Loucy (cell line): ENCODE data around the gene UNC45B.

ENCODE experiments used
- H2AFZ ChIP-seq: fragments of 200-600 bp; sonication (generic); 2 replicates; pipeline ENCODE4 v1.6.0; 2016; ENCODE audit warnings: antibody characterized with exemption, mild to moderate bottlenecking, low read length, moderate library complexity
- H3F3A ChIP-seq: fragments of 200-600 bp; 2 replicates; pipeline ENCODE4 v1.6.0; 2016; ENCODE audit warnings: antibody characterized with exemption, low read depth, mild to moderate bottlenecking
- H3K27me3 ChIP-seq: fragments of 200-600 bp; sonication (generic); 2 replicates; pipeline ENCODE4 v1.6.1; 2014; ENCODE audit warnings: low read length, mild to moderate bottlenecking; ENCODE audit not compliant: insufficient read depth, poor library complexity, severe bottlenecking
- H3K36me3 ChIP-seq: fragments of 200-600 bp; sonication (generic); 2 replicates; pipeline ENCODE4 v1.6.1; 2016; ENCODE audit warnings: low read length; ENCODE audit not compliant: insufficient read depth
- H3K4me1 ChIP-seq: fragments of 200-600 bp; sonication (generic); 2 replicates; pipeline ENCODE4 v1.5.1; 2014; ENCODE audit warnings: low read length, mild to moderate bottlenecking; ENCODE audit not compliant: insufficient read depth, poor library complexity, severe bottlenecking
- H3K4me2 ChIP-seq: fragments of 200-600 bp; sonication (generic); 2 replicates; pipeline ENCODE4 v1.6.0; 2014; ENCODE audit warnings: antibody characterized with exemption, low read length, low read depth, mild to moderate bottlenecking; ENCODE audit not compliant: poor library complexity, severe bottlenecking
- H3K4me3 ChIP-seq: fragments of 200-600 bp; sonication (generic); 2 replicates; pipeline ENCODE4 v1.5.1; 2014; ENCODE audit warnings: low read length, mild to moderate bottlenecking, mixed read lengths; ENCODE audit not compliant: poor library complexity, severe bottlenecking
- H3K79me2 ChIP-seq: fragments of 200-600 bp; sonication (generic); 2 replicates; pipeline ENCODE4 v1.6.1; 2014; ENCODE audit warnings: low read length; ENCODE audit not compliant: insufficient read depth
- H3K9ac ChIP-seq: fragments of 200-600 bp; sonication (generic); 2 replicates; pipeline ENCODE4 v1.6.0; 2014; ENCODE audit warnings: mild to moderate bottlenecking, low read depth, low read length, moderate library complexity; ENCODE audit not compliant: poor library complexity, severe bottlenecking
- H3K9me2 ChIP-seq: fragments of 200-600 bp; sonication (generic); replicated peaks from 2 replicates; pipeline ENCODE4 v1.6.1; 2016; ENCODE audit warnings: low read depth, low read length, mixed read lengths
- H3K9me3 ChIP-seq: fragments of 200-600 bp; sonication (generic); 2 replicates; pipeline ENCODE4 v1.6.1; 2014; ENCODE audit warnings: mild to moderate bottlenecking, antibody characterized with exemption, low read length, low read depth; ENCODE audit not compliant: insufficient read depth
- H4K20me1 ChIP-seq: fragments of 200-600 bp; sonication (generic); 2 replicates; pipeline ENCODE4 v1.6.0; 2014; ENCODE audit warnings: antibody characterized with exemption, low read length, mild to moderate bottlenecking; ENCODE audit not compliant: insufficient read depth, poor library complexity, severe bottlenecking
- CTCF ChIP-seq: fragments of 200-600 bp; sonication (generic); conservative IDR thresholded peaks from 2 replicates; pipeline ENCODE4 v1.5.1; 2014; ENCODE audit warnings: mild to moderate bottlenecking, antibody characterized with exemption, low read length
- EZH2phosphoT487 ChIP-seq: fragments of 200-600 bp; IDR thresholded peaks from 2 replicates; pipeline ENCODE4 v1.6.1; 2018; ENCODE audit warnings: antibody characterized with exemption, mild to moderate bottlenecking, moderate library complexity, borderline replicate concordance

Gene UNC45B

DNA sequence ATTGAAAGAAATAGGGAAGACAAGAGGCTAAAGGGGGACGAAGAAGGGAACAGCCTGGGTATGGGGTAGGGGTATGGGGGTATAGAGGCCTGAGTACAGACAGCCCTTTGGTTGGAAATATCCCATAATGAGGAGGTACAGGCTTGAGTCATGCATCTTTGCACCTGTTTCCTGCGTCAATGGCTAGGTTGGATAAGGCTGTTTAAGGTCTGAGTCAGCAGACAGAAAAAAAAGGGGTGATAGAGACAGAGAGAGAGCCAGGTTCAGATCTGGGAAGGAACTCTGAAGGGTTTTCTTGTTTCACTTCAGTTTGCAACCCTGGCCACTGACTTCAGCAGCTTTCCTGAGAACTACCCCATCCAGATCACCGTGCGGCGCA, 17.7 kb upstream of the UNC45B start:
- Histone ChIP-seq H3F3A (no peaks in the 10 kb centered on the region), H3K79me2 (no peaks in the 10 kb centered on the region), H3K36me3 (peaks cover 41% of the 10 kb centered on the region; the same call in 1 of the 2 replicates), H3K4me3 (no peak overlapping the region), H2AFZ (no peak overlapping the region), H3K4me1 (no peaks in the 10 kb centered on the region), H3K9me3 (no peaks in the 10 kb centered on the region), H3K9ac (no peak overlapping the region), H3K9me2 (no peaks in the 10 kb centered on the region), H3K4me2 (no peak overlapping the region), H3K27me3 (no peaks in the 10 kb centered on the region), H4K20me1 (peaks cover 3% of the 10 kb centered on the region)
- TF ChIP-seq CTCF (no peak), EZH2phosphoT487 (no peak)

- H3K9ac ChIP-seq = no peak overlapping the region
- H3K4me2 ChIP-seq = no peak overlapping the region
- H3K27me3 ChIP-seq = no peaks in the 10 kb centered on the region
- no peak overlapping the region for H2AFZ ChIP-seq
- H3K9me3 ChIP-seq = no peaks in the 10 kb centered on the region
- H3K79me2 ChIP-seq = no peaks in the 10 kb centered on the region
- H4K20me1 ChIP-seq = peaks cover 3% of the 10 kb centered on the region
- H3F3A ChIP-seq = no peaks in the 10 kb centered on the region
- H3K4me3 ChIP-seq = no peak overlapping the region
- H3K4me1 ChIP-seq = no peaks in the 10 kb centered on the region
- H3K36me3 ChIP-seq = peaks cover 45% of the 10 kb centered on the region; the same call in 1 of the 2 replicates
- H3K9me2 ChIP-seq = no peaks in the 10 kb centered on the region
- no peak for TF ChIP-seq EZH2phosphoT487
- no peak for TF ChIP-seq CTCF
Measured at GRCh38 chr17:35130392-35130791, 17.2 kb upstream of the UNC45B start.

DNA sequence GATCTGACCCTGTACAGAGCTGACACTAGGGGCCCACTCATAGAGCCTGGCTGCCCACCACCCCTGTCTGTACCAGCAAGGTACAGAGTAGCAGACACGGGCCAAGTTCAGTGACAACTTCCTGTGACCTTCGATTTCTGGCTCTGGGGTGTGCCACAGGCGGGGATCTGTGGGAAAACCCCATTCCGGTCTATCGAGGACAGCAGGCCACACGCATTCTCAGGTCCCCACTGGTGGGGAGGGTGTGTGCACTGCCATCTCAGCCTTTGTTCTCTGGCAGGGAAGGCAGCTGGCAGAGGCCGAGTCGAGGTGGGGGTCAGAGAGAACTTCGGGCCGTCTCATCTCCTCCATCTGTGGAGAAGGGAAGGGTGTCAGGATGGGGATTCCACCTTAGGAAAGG, 15.5 kb upstream of the UNC45B start:
- Histone ChIP-seq H3K4me1 (no peaks in the 10 kb centered on the region), H3K36me3 (peaks cover 62% of the 10 kb centered on the region; the same call in 1 of the 2 replicates), H3K9me2 (no peaks in the 10 kb centered on the region), H4K20me1 (peaks cover 3% of the 10 kb centered on the region), H3K27me3 (no peaks in the 10 kb centered on the region), H3K79me2 (no peaks in the 10 kb centered on the region), H3K4me3 (no peak overlapping the region), H3K9ac (no peak overlapping the region), H2AFZ (no peak overlapping the region), H3K4me2 (no peak overlapping the region), H3F3A (no peaks in the 10 kb centered on the region), H3K9me3 (no peaks in the 10 kb centered on the region)
- TF ChIP-seq CTCF (no peak), EZH2phosphoT487 (no peak)
